Esophagus muscularis mucosa (tissue), 4 donors: Measurements from ENCODE around the gene TMEM125. TPM values are rescaled to one million over a fixed set of nuclear protein-coding genes. Genes with fewer than 3 reads are reported as not detected.
A peak's percentile ranks its signal among the peaks of the same experiment; 100 is the strongest.

Experiments
- DNase-seq: peaks from one replicate; pipeline ENCODE4 v3.0.0-alpha.2; 2017; ENCODE audit errors: extremely low spot score
- H3K27ac ChIP-seq, 4 donors: fragments of 200-600 bp; sonication (generic); replicated peaks in 1 of 4; 1 replicate in 3 of 4; 2 replicates in 1 of 4; pipeline ENCODE4 v1.5.1; 2016 to 2019; ENCODE audit warnings: mild to moderate bottlenecking in 1 of 4
- H3K27me3 ChIP-seq, 4 donors: fragments of 200-600 bp; sonication (generic); one replicate each; pipeline versions ENCODE4 v1.5.1 to v1.6.0; 2016 to 2019
- H3K36me3 ChIP-seq, 4 donors: fragments of 200-600 bp; sonication (generic); one replicate each; pipeline ENCODE4 v1.5.1; 2016 to 2019
- H3K4me1 ChIP-seq, 4 donors: fragments of 200-600 bp; sonication (generic); one replicate each; pipeline ENCODE4 v1.5.1; 2016 to 2019
- H3K4me3 ChIP-seq, 4 donors: fragments of 200-600 bp; sonication (generic); 1 replicate in 2 of 4; 2 replicates in 2 of 4; pipeline ENCODE4 v1.5.1; 2016 to 2019; ENCODE audit warnings: mild to moderate bottlenecking in 4 of 4, moderate library complexity in 1 of 4
- H3K9me3 ChIP-seq, 4 donors: fragments of 200-600 bp; sonication (generic); 1 replicate in 3 of 4; 2 replicates in 1 of 4; pipeline ENCODE4 v1.5.1; 2016 to 2019
- CTCF ChIP-seq, 3 experiments: fragments of 200-600 bp in 2 of 3; fragments of 450-650 bp in 1 of 3; sonication (generic) in 2 of 3; IDR thresholded peaks; one replicate each; pipeline ENCODE4 v1.5.1; 2017 to 2019; ENCODE audit warnings: antibody characterized with exemption in 3 of 3, mild to moderate bottlenecking in 2 of 3, moderate library complexity in 1 of 3
- EP300 ChIP-seq: sonication (generic); formaldehyde crosslinking; IDR thresholded peaks from one replicate; pipeline ENCODE4 v1.6.1; 2017; ENCODE audit warnings: antibody characterized with exemption
- POLR2A ChIP-seq: fragments of 450-650 bp; IDR thresholded peaks from one replicate; pipeline ENCODE4 v1.6.1; 2017; ENCODE audit warnings: antibody characterized with exemption, moderate library complexity, mild to moderate bottlenecking, low read depth
- POLR2AphosphoS5 ChIP-seq, 2 donors: sonication (generic); formaldehyde crosslinking; IDR thresholded peaks; one replicate each; pipeline ENCODE4 v1.6.1; 2017; ENCODE audit warnings: antibody characterized with exemption in 2 of 2
- WGBS: methylation state at CpG from one replicate; pipeline ENCODE4 v1.1.5; 2018; 5-methylcytosine and 5-hydroxymethylcytosine counted together
- intact Hi-C: fragments of 100-400 bp; cut with DNase I; formaldehyde crosslinking; loops from one replicate; pipeline ENCODE4 v1.15.1; 2023
- total RNA-seq, 4 donors: library from RNA; depleted of rRNA; stranded (reverse); fragments of >200 nt; gene quantifications; one replicate each; pipeline versions ENCODE4 v1.1.0 to v1.2.1, GENCODE V29; 2016

The TMEM125 gene
- total RNA-seq, 4 donors from 2014 or later: 0.26 to 0.40 TPM; not detected in 2

- DNase-seq: no peak
- Histone ChIP-seq H3K4me1 (peaks cover 0 to 8% (median 7%) of the 10 kb centered on the region in 4 donors), H3K4me3 (no peak overlapping the region), H3K9me3 (no peaks in the 10 kb centered on the region), H3K36me3 (no peaks in the 10 kb centered on the region), H3K27ac (no peak overlapping the region), H3K27me3 (no peaks in the 10 kb centered on the region)
- no peak for TF ChIP-seq EP300
- TF ChIP-seq POLR2A: no peak
- TF ChIP-seq CTCF (IDR thresholded peaks at IDR 0.05): no peak
- no peak for TF ChIP-seq POLR2AphosphoS5 (IDR thresholded peaks at IDR 0.05)
- whole genome bisulfite sequencing: 66% methylated on average over 3 of the region's 3 CpGs
- intact Hi-C loops: no loop called here
These were observed 44.6 kb upstream of the TMEM125 start for GRCh38 chr1:43225168-43225567.

GRCh38 chr1:43227143-43227764 lies 42.5 kb upstream of the TMEM125 start:
- no peaks in the 10 kb centered on the region for H3K36me3 ChIP-seq
- peak; percentile 95 for DNase-seq
- H3K27ac ChIP-seq: no peak overlapping the region
- no peak overlapping the region for H3K4me3 ChIP-seq
- TF ChIP-seq POLR2A: no peak
- TF ChIP-seq EP300: no peak
- peak; percentile 92 to 95 (median 92) for TF ChIP-seq CTCF (IDR thresholded peaks at IDR 0.05)
- TF ChIP-seq POLR2AphosphoS5 (IDR thresholded peaks at IDR 0.05): peak in 1 of 2 donors; percentile 26
- no peaks in the 10 kb centered on the region for H3K27me3 ChIP-seq
- WGBS: 16% methylated on average over 10 of the region's 10 CpGs
- no peaks in the 10 kb centered on the region for H3K9me3 ChIP-seq
- peaks cover 0 to 14% (median 10%) of the 10 kb centered on the region in 4 donors for H3K4me1 ChIP-seq
- intact Hi-C loops: loop anchor here (2.0 kb wide), 1 partner anchor 188 kb away; no protein-coding TSS in a partner anchor

- no peak for DNase-seq
- no peaks in the 10 kb centered on the region for H3K36me3 ChIP-seq
- 80% methylated on average over 6 of the region's 6 CpGs for WGBS
These were observed 39.7 kb upstream of the TMEM125 start for GRCh38 chr1:43229826-43230780.

GRCh38 chr1:43232074-43232473 lies 37.7 kb upstream of the TMEM125 start:
- no peak for TF ChIP-seq CTCF (IDR thresholded peaks at IDR 0.05)
- no peak for TF ChIP-seq EP300
- no peak for TF ChIP-seq POLR2AphosphoS5 (IDR thresholded peaks at IDR 0.05)
- no peak for TF ChIP-seq POLR2A
- no peaks in the 10 kb centered on the region for H3K9me3 ChIP-seq
- H3K27ac ChIP-seq: no peak overlapping the region
- H3K4me1 ChIP-seq: peaks cover 5 to 22% (median 12%) of the 10 kb centered on the region in 4 donors
- intact Hi-C loops: loop anchor here (10.0 kb wide), 1 partner anchor 113 kb away; no protein-coding TSS in a partner anchor
- no peak overlapping the region for H3K4me3 ChIP-seq
- no peaks in the 10 kb centered on the region for H3K36me3 ChIP-seq
- DNase-seq: peak; percentile 62
- WGBS: 52% methylated on average over 4 of the region's 4 CpGs
- H3K27me3 ChIP-seq: no peaks in the 10 kb centered on the region

More at GRCh38 chr1:43229826-43230780, 39.7 kb upstream of the TMEM125 start:
- intact Hi-C loops: loop anchor here (10.0 kb wide), 1 partner anchor 115 kb away; no protein-coding TSS in a partner anchor
- TF ChIP-seq CTCF (IDR thresholded peaks at IDR 0.05) (no peak), POLR2A (no peak), POLR2AphosphoS5 (IDR thresholded peaks at IDR 0.05) (no peak), EP300 (no peak)
- Histone ChIP-seq H3K4me3 (no peak overlapping the region), H3K27me3 (no peaks in the 10 kb centered on the region), H3K27ac (peak overlapping the region in 3 of 4 donors; percentile 1 to 53 (median 40)), H3K4me1 (peaks cover 3 to 22% (median 10%) of the 10 kb centered on the region in 4 donors), H3K9me3 (no peaks in the 10 kb centered on the region)
